Psoas muscle (tissue), 8 donors: Measurements from ENCODE around the gene UBP1. TPM values are rescaled to one million over a fixed set of nuclear protein-coding genes. Genes with fewer than 3 reads are reported as not detected.

Experiments
- ATAC-seq, 4 donors: fragments of 200-7000 bp; cut with Tn5 transposase; one replicate each; pipeline ENCODE4 v1.9.1; 2020; ENCODE audit warnings: moderate library complexity in 3 of 4, mild to moderate bottlenecking in 2 of 4
- DNase-seq, 2 donors: peaks; one replicate each; pipeline ENCODE4 v3.0.0-alpha.2; 2020
- H3K27ac ChIP-seq: fragments of 200-600 bp; one replicate; pipeline ENCODE4 v1.8.0; 2022
- H3K27me3 ChIP-seq, 3 donors: fragments of 200-600 bp in 1 of 3; one replicate each; pipeline versions ENCODE4 v1.6.1 to v1.8.0; 2013 to 2022; ENCODE audit warnings: low read length in 2 of 3, mild to moderate bottlenecking in 2 of 3, moderate library complexity in 1 of 3; ENCODE audit not compliant: insufficient read depth in 3 of 3
- H3K36me3 ChIP-seq, 2 donors: fragments of 200-600 bp in 1 of 2; one replicate each; pipeline versions ENCODE4 v1.6.1 to v1.8.0; 2013 to 2022; ENCODE audit warnings: low read depth in 1 of 2, mild to moderate bottlenecking in 1 of 2, moderate library complexity in 1 of 2; ENCODE audit not compliant: insufficient read depth in 1 of 2
- H3K4me1 ChIP-seq: fragments of 200-600 bp; one replicate; pipeline ENCODE4 v1.8.0; 2022
- H3K4me3 ChIP-seq: fragments of 200-600 bp; one replicate; pipeline ENCODE4 v1.8.0; 2022; ENCODE audit warnings: mild to moderate bottlenecking
- H3K9me3 ChIP-seq: fragments of 200-600 bp; one replicate; pipeline ENCODE4 v1.8.0; 2022
- CTCF ChIP-seq: fragments of 200-600 bp; IDR thresholded peaks from one replicate; pipeline ENCODE4 v1.8.0; 2022; ENCODE audit warnings: antibody characterized with exemption
- WGBS, 3 donors: extraction: QIAGEN DNeasy Blood & Tissue Kit; methylation state at CpG; one replicate each; pipeline versions ENCODE4 v1.1.6 to v1.1.7; 2013; 5-methylcytosine and 5-hydroxymethylcytosine counted together
- intact Hi-C, 2 donors: fragments of 100-400 bp; cut with DNase I; formaldehyde crosslinking; loops; one replicate each; pipeline versions ENCODE4 v1.11.0 to v1.14.2; 2022
- polyA plus RNA-seq, 3 donors: library from polyadenylated mRNA; stranded (reverse); fragments of 200-250 nt; gene quantifications; one replicate each; pipeline ENCODE4 v1.2.3, GENCODE V29; 2013
- total RNA-seq, 4 donors: library from RNA; stranded (reverse); fragmentation: NEBNext Ultra II Directional in 2 of 4; extraction: Animal tissue kit (Norgen Biotek cat#: 25700) in 2 of 4; gene quantifications; one replicate each; pipeline versions ENCODE4 v1.2.1 to v1.2.4, GENCODE V29; 2021 to 2023
- donor health status: healthy with polysubstance abuse.
- donor health status: DM: no; HTN: no; CAD: no; lungs with moderate emphysema.
- donor health status: Bipolar disorder and iron deficiency.
- donor health status: healthy.
- donor health status: DM: yes; HTN: yes; CAD: no.
- donor health status: DM: no; HTN: no; CAD: no.
- donor health status: DM: no; HTN: no; CAD: no.
- donor health status: DM: yes; HTN: yes; CAD: no.

UBP1 gene
- total and polyA plus RNA-seq, 7 donors = 12.6 to 44.1 (median 24.8) TPM

- Histone ChIP-seq H3K4me1 (no peaks in the 10 kb centered on the region), H3K4me3 (no peak overlapping the region), H3K27me3 (no peaks in the 10 kb centered on the region), H3K9me3 (no peaks in the 10 kb centered on the region), H3K27ac (no peak overlapping the region), H3K36me3 (peaks cover 0 to 2% of the 10 kb centered on the region in 2 donors)
- intact Hi-C loops = loop anchor here (1.0 to 5.0 kb wide), 3 partner anchors 238 to 421 kb away; partner anchors contain the start of gene CCR4 (in 1 of the 2)
- ATAC-seq (no peak), DNase-seq (no peak)
- no peak for TF ChIP-seq CTCF
- WGBS, 3 donors = 49 to 53% (median 52%) methylated on average over 6 of the region's 6 CpGs
These were observed 67.1 kb downstream of the UBP1 start for GRCh38 chr3:33373082-33373437.

DNA sequence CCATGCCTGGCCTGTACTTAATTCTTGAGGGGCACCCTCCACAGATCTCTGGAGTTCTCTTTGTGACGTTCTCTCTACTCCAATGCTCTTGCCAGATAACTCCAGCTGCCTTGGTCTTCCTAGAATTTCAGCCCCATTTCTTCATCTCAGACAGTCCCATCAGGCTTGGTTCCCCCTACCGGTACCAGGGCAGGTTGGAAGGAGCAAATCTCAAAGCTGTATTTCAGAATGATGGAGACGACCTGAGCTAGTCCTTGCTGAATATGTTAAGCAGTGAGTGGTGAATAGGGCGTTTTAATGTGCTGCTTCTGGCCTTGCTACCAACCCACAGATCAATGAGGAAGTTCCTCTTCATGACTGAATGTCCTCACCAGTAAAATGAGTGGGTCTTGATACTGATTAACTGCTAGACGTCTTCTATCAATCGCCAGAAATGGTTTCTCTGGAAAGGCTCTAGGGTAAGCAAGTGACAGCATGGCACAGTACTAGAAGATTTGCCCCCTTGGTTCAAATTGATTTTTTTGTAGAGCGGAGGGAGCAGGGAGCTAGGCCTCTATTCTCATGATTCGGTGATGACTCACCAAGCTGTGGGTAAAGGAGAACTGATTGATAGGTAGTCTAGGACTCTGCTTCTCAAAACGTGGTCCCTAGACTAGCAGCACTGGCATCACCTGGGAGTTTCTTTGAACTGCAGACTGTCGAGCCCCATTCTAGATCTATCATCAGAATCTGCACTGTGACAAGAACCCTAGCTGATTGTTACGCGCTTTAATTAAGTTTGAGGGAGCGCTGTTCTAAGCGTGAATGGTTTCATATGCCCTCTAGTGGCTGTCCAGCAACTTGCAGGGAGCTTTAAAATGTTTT is 67.8 kb downstream of the UBP1 start:
- 52 to 59% (median 53%) methylated on average over 14 of the region's 14 CpGs for WGBS, 3 donors
- TF ChIP-seq CTCF = peak; percentile 84
- Histone ChIP-seq H3K36me3 (no peaks in the 10 kb centered on the region), H3K9me3 (no peaks in the 10 kb centered on the region), H3K4me1 (no peaks in the 10 kb centered on the region), H3K27me3 (no peaks in the 10 kb centered on the region), H3K27ac (no peak overlapping the region), H3K4me3 (no peak overlapping the region)
- ATAC-seq (peak; percentile 51 to 80 (median 63)), DNase-seq (no peak)
- intact Hi-C loops = loop anchor here (1.0 to 5.0 kb wide), 3 partner anchors 238 to 420 kb away; partner anchors contain the start of gene CCR4 (in 1 of the 2)

DNA sequence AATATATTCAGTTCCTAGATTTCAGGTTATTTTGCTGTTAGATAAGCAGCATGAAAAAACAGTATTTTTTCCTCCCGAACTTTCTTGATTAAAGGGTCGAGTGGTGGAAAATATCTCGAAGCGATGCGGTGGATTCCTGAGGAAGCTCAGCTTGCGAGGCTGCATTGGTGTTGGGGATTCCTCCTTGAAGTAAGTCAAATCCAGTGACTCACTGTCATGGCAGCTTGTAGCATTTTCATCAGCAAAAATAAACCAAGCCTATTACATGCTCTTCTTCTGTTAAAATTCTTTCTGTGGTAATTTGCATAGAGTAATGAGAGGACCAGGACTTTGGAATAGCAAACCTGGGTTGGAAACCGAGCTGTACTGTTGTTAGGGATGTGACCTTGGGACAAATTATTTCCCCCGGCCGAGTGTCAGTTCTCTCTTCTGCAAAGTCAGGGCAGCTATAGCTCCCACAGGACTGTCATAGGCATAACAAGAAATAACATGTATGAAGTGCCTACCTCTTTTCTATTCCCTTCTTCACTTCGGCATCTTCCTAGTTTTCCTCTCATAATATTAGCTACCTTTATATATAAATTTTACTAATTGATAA is 75.6 kb downstream of the UBP1 start:
- H3K4me1 ChIP-seq = no peaks in the 10 kb centered on the region
- H3K4me3 ChIP-seq = no peak overlapping the region
- DNase-seq (no peak), ATAC-seq (no peak)
- intact Hi-C loops = no loop called here
- no peak for TF ChIP-seq CTCF
- H3K9me3 ChIP-seq = no peaks in the 10 kb centered on the region
- no peaks in the 10 kb centered on the region for H3K27me3 ChIP-seq
- whole genome bisulfite sequencing, 3 donors = 81 to 93% (median 86%) methylated on average over 10 of the region's 10 CpGs
- H3K27ac ChIP-seq = no peak overlapping the region
- H3K36me3 ChIP-seq = no peaks in the 10 kb centered on the region

DNA sequence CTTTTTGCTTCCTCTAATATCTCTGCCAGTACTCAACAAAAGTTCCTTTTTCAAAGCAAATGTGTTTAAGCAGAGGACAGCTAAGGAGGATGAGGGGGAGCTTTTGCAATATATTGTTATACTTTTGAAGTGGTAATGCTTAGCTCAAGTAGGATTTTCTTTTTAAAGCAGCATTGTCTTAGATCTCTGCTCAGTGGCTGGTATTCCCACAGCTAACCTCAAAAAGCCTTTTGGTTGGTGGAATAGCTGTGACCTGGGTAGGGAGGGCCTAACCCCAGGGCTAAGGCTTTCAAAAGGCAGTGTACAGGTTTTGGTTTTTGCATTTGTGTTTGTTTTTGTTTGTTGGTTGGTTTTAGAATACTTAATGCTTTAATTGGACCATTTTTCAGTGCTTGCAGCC is 76.1 kb downstream of the UBP1 start:
- H3K4me1 ChIP-seq = no peaks in the 10 kb centered on the region
- no peak for DNase-seq
- intact Hi-C loops = no loop called here
- no peak overlapping the region for H3K4me3 ChIP-seq
- no peaks in the 10 kb centered on the region for H3K27me3 ChIP-seq
- no peaks in the 10 kb centered on the region for H3K36me3 ChIP-seq
- no peaks in the 10 kb centered on the region for H3K9me3 ChIP-seq
- H3K27ac ChIP-seq = no peak overlapping the region
- no peak for TF ChIP-seq CTCF
- ATAC-seq = no peak
